Fibroblast of lung (primary cell): ENCODE data around the gene MRGPRX1. TPM values are rescaled to one million over a fixed set of nuclear protein-coding genes. Genes with fewer than 3 reads are reported as not detected.
"Not testable (repeated sequence)": the region's sequence is repeated elsewhere in the genome, so short reads cannot be mapped to it uniquely, and the experiment has no call there.

ENCODE experiments used
- DNase-seq, 2 donors: peaks; one replicate each; pipeline versions ENCODE4 v3.0.0 to v3.0.0-alpha.2; 2010; ENCODE audit warnings: low read depth in 2 of 2
- H2AFZ ChIP-seq: 2 replicates; pipeline ENCODE4 v1.5.1; 2012; ENCODE audit warnings: low read length, control low read depth, inconsistent platforms
- H3K27ac ChIP-seq: 2 replicates; pipeline ENCODE4 v1.5.1; 2011; ENCODE audit warnings: low read length, control low read depth; ENCODE audit not compliant: insufficient read depth
- H3K27me3 ChIP-seq: 2 replicates; pipeline ENCODE4 v1.5.1; 2011; ENCODE audit warnings: mild to moderate bottlenecking, low read length; ENCODE audit not compliant: control insufficient read depth, insufficient read depth
- H3K36me3 ChIP-seq: 2 replicates; pipeline ENCODE4 v1.5.1; 2011; ENCODE audit warnings: low read length; ENCODE audit not compliant: control insufficient read depth, insufficient read depth
- H3K4me1 ChIP-seq: 2 replicates; pipeline ENCODE4 v1.5.1; 2011; ENCODE audit warnings: low read length; ENCODE audit not compliant: control insufficient read depth, insufficient read depth; ENCODE audit errors: extremely low read depth
- H3K4me2 ChIP-seq: 2 replicates; pipeline ENCODE4 v1.5.1; 2011; ENCODE audit warnings: low read length, control low read depth; ENCODE audit not compliant: insufficient read depth; ENCODE audit errors: extremely low read depth
- H3K4me3 ChIP-seq, 4 experiments: fragments of 200-600 bp in 1 of 4; sonication (generic) in 1 of 4; replicated peaks in 1 of 4; 2 replicates each; pipeline ENCODE4 v1.5.1; 2011 to 2016; ENCODE audit warnings: low read length in 4 of 4, low read depth in 3 of 4, mild to moderate bottlenecking in 3 of 4, control low read depth in 2 of 4, inconsistent platforms in 1 of 4, mixed read lengths in 1 of 4; ENCODE audit not compliant: insufficient read depth in 1 of 4; ENCODE audit errors: control extremely low read depth in 1 of 4
- H3K79me2 ChIP-seq: 2 replicates; pipeline ENCODE4 v1.5.1; 2012; ENCODE audit warnings: mild to moderate bottlenecking, low read length, inconsistent platforms; ENCODE audit not compliant: control insufficient read depth, insufficient read depth
- H3K9ac ChIP-seq: 2 replicates; pipeline ENCODE4 v1.5.1; 2011; ENCODE audit warnings: mild to moderate bottlenecking, low read length, control low read depth; ENCODE audit not compliant: insufficient read depth
- H3K9me3 ChIP-seq: 2 replicates; pipeline ENCODE4 v1.5.1; 2012; ENCODE audit warnings: low read depth, low read length; ENCODE audit not compliant: control insufficient read depth, insufficient read depth
- H4K20me1 ChIP-seq: 2 replicates; pipeline ENCODE4 v1.5.1; 2011; ENCODE audit warnings: low read length; ENCODE audit not compliant: control insufficient read depth, insufficient read depth; ENCODE audit errors: extremely low read depth
- CTCF ChIP-seq, 2 donors: IDR thresholded peaks in 1 of 2; conservative IDR thresholded peaks in 1 of 2; 1 replicate in 1 of 2; 2 replicates in 1 of 2; pipeline ENCODE4 v1.5.1; 2011 to 2012; ENCODE audit warnings: low read length in 2 of 2, control low read depth in 1 of 2, inconsistent platforms in 1 of 2, low read depth in 1 of 2, mild to moderate bottlenecking in 1 of 2
- EZH2 ChIP-seq: IDR thresholded peaks from 2 replicates; pipeline ENCODE4 v1.5.1; 2012; ENCODE audit warnings: low read length, control low read depth, mild to moderate bottlenecking; ENCODE audit errors: missing control alignments
- polyA plus RNA-seq, 2 donors: library from polyadenylated mRNA; depleted of rRNA in 1 of 2; stranded (reverse) in 1 of 2; unstranded in 1 of 2; fragments of >200 nt; gene quantifications; 2 replicates each; pipeline ENCODE4 v1.2.1, GENCODE V29; 2011 to 2012; ENCODE audit warnings: missing spikeins in 1 of 2
- total RNA-seq: library from RNA; depleted of rRNA; stranded (reverse); fragments of >200 nt; gene quantifications from 2 replicates; pipeline ENCODE4 v1.2.1, GENCODE V29; 2014

MRGPRX1 gene
- total and polyA plus RNA-seq, 2 donors (not counting 1 experiment from before 2014, with no cell fraction given): not detected

- no peak for TF ChIP-seq EZH2
- no peak for TF ChIP-seq CTCF (conservative IDR thresholded peaks at IDR 0.05 in 1 of 2, IDR thresholded peaks at IDR 0.05 in 1 of 2; ENCODE audit: low read depth in 1 of 2, low read length in 2 of 2)
- H3K36me3 ChIP-seq: no peaks in the 10 kb centered on the region
- H3K4me3 ChIP-seq: no peak overlapping the region
- no peak overlapping the region for H3K4me2 ChIP-seq
- H3K4me1 ChIP-seq: no peaks in the 10 kb centered on the region
- H3K27ac ChIP-seq: no peak overlapping the region
- H2AFZ ChIP-seq: no peak overlapping the region
- no peak overlapping the region for H3K9ac ChIP-seq
- no peaks in the 10 kb centered on the region for H4K20me1 ChIP-seq
- no peaks in the 10 kb centered on the region for H3K79me2 ChIP-seq
- no peaks in the 10 kb centered on the region for H3K9me3 ChIP-seq
- DNase-seq: no peak
- H3K27me3 ChIP-seq: no peaks in the 10 kb centered on the region
These were observed 3.1 kb downstream of the MRGPRX1 start for GRCh38 chr11:18936002-18936673.

- TF ChIP-seq CTCF (conservative IDR thresholded peaks at IDR 0.05 in 1 of 2, IDR thresholded peaks at IDR 0.05 in 1 of 2; ENCODE audit: low read depth in 1 of 2, low read length in 2 of 2) (no peak), EZH2 (no peak)
These were observed 4.9 kb downstream of the MRGPRX1 start for GRCh38 chr11:18934195-18934814.

GRCh38 chr11:18927550-18928322 is 11.5 kb downstream of the MRGPRX1 start:
- Histone ChIP-seq H3K9me3 (no peaks in the 10 kb centered on the region), H3K79me2 (no peaks in the 10 kb centered on the region), H3K9ac (no peak overlapping the region), H3K27me3 (no peaks in the 10 kb centered on the region), H3K4me2 (no peak overlapping the region), H3K36me3 (no peaks in the 10 kb centered on the region), H4K20me1 (no peaks in the 10 kb centered on the region), H3K27ac (no peak overlapping the region), H2AFZ (no peak overlapping the region), H3K4me3 (no peak overlapping the region), H3K4me1 (no peaks in the 10 kb centered on the region)
- no peak for DNase-seq
- TF ChIP-seq EZH2 (no peak), CTCF (conservative IDR thresholded peaks at IDR 0.05 in 1 of 2, IDR thresholded peaks at IDR 0.05 in 1 of 2; ENCODE audit: low read depth in 1 of 2, low read length in 2 of 2) (no peak)

More at GRCh38 chr11:18934195-18934814, 4.9 kb downstream of the MRGPRX1 start:
- Histone ChIP-seq H3K4me3 (no peak overlapping the region), H3K27me3 (no peaks in the 10 kb centered on the region), H3K36me3 (no peaks in the 10 kb centered on the region), H3K4me2 (no peak overlapping the region), H3K9me3 (no peaks in the 10 kb centered on the region), H3K4me1 (no peaks in the 10 kb centered on the region), H3K79me2 (no peaks in the 10 kb centered on the region), H2AFZ (no peak overlapping the region), H3K27ac (no peak overlapping the region), H4K20me1 (no peaks in the 10 kb centered on the region), H3K9ac (no peak overlapping the region)
- DNase-seq: no peak

- not testable (repeated sequence) for H3K9me3 ChIP-seq, H3K27ac ChIP-seq, H3K79me2 ChIP-seq, H3K27me3 ChIP-seq, H4K20me1 ChIP-seq, H3K36me3 ChIP-seq, H3K4me1 ChIP-seq, H3K4me3 ChIP-seq, H2AFZ ChIP-seq, DNase-seq, H3K9ac ChIP-seq, H3K4me2 ChIP-seq
These were observed 13.8 kb downstream of the MRGPRX1 start for GRCh38 chr11:18925426-18925825.
